ENCODE data around the gene ZFAND2B.

Gene ZFAND2B

GRCh38 chr2:219249203-219249980, 42.8 kb downstream of the ZFAND2B start:
- no peak overlapping the region for H3K4me3 ChIP-seq (ENCODE audit: insufficient read depth, low read length, poor library complexity, severe bottlenecking)
- peak overlapping the region; percentile 29; the same call in 1 of the 2 replicates for H3K9ac ChIP-seq (ENCODE audit: low read length)

GRCh38 chr2:219250049-219250781, 43.6 kb downstream of the ZFAND2B start:
- Histone ChIP-seq H3K27ac (ENCODE audit: low read depth, low read length) (peak overlapping the region; percentile 66), H3K4me3 (ENCODE audit: insufficient read depth, low read length, poor library complexity, severe bottlenecking) (no peak overlapping the region), H3K79me2 (ENCODE audit: insufficient read depth, low read length) (peaks cover 20% of the 10 kb centered on the region; the same call in 1 of the 2 replicates), H3K9me2 (replicated peaks; ENCODE audit: insufficient read depth, low read length) (no peaks in the 10 kb centered on the region), H3K27me3 (ENCODE audit: low read length) (no peaks in the 10 kb centered on the region), H3F3A (ENCODE audit: insufficient read depth) (peaks cover 8% of the 10 kb centered on the region), H4K20me1 (ENCODE audit: low read depth, low read length) (no peaks in the 10 kb centered on the region), H3K4me2 (ENCODE audit: low read depth, low read length, poor library complexity, severe bottlenecking) (peak overlapping the region; percentile 39), H3K36me3 (ENCODE audit: low read length) (no peaks in the 10 kb centered on the region), H3K9me3 (ENCODE audit: insufficient read depth, low read length) (no peaks in the 10 kb centered on the region), H2AFZ (ENCODE audit: low read depth, low read length, severe bottlenecking) (no peak overlapping the region), H3K9ac (ENCODE audit: low read length) (peak overlapping the region; percentile 29; the same call in 1 of the 2 replicates)
- TF ChIP-seq CTCF (IDR thresholded peaks at IDR 0.05; ENCODE audit: insufficient read depth, low read length, poor library complexity, severe bottlenecking) (no peak), EZH2phosphoT487 (conservative IDR thresholded peaks at IDR 0.05; ENCODE audit: low read length) (no peak)

More at GRCh38 chr2:219249203-219249980, 42.8 kb downstream of the ZFAND2B start:
- Histone ChIP-seq H3F3A (ENCODE audit: insufficient read depth) (peaks cover 4% of the 10 kb centered on the region), H3K9me3 (ENCODE audit: insufficient read depth, low read length) (no peaks in the 10 kb centered on the region), H3K4me2 (ENCODE audit: low read depth, low read length, poor library complexity, severe bottlenecking) (peak overlapping the region; percentile 39), H3K27ac (ENCODE audit: low read depth, low read length) (peak overlapping the region; percentile 66), H3K9me2 (replicated peaks; ENCODE audit: insufficient read depth, low read length) (no peaks in the 10 kb centered on the region), H3K79me2 (ENCODE audit: insufficient read depth, low read length) (peaks cover 20% of the 10 kb centered on the region; the same call in 1 of the 2 replicates), H3K27me3 (ENCODE audit: low read length) (no peaks in the 10 kb centered on the region), H3K36me3 (ENCODE audit: low read length) (no peaks in the 10 kb centered on the region), H2AFZ (ENCODE audit: low read depth, low read length, severe bottlenecking) (no peak overlapping the region), H4K20me1 (ENCODE audit: low read depth, low read length) (no peaks in the 10 kb centered on the region)
- TF ChIP-seq CTCF (IDR thresholded peaks at IDR 0.05; ENCODE audit: insufficient read depth, low read length, poor library complexity, severe bottlenecking) (no peak), EZH2phosphoT487 (conservative IDR thresholded peaks at IDR 0.05; ENCODE audit: low read length) (no peak)

- TF ChIP-seq CTCF (IDR thresholded peaks at IDR 0.05; ENCODE audit: insufficient read depth, low read length, poor library complexity, severe bottlenecking) (no peak), EZH2phosphoT487 (conservative IDR thresholded peaks at IDR 0.05; ENCODE audit: low read length) (no peak)
- Histone ChIP-seq H3K9ac (ENCODE audit: low read length) (no peak overlapping the region), H2AFZ (ENCODE audit: low read depth, low read length, severe bottlenecking) (no peak overlapping the region), H3K9me3 (ENCODE audit: insufficient read depth, low read length) (no peaks in the 10 kb centered on the region), H4K20me1 (ENCODE audit: low read depth, low read length) (no peaks in the 10 kb centered on the region), H3K4me2 (ENCODE audit: low read depth, low read length, poor library complexity, severe bottlenecking) (peak overlapping the region; percentile 70), H3K9me2 (replicated peaks; ENCODE audit: insufficient read depth, low read length) (no peaks in the 10 kb centered on the region), H3K4me3 (ENCODE audit: insufficient read depth, low read length, poor library complexity, severe bottlenecking) (no peak overlapping the region), H3K27ac (ENCODE audit: low read depth, low read length) (no peak overlapping the region), H3K36me3 (ENCODE audit: low read length) (no peaks in the 10 kb centered on the region), H3K27me3 (ENCODE audit: low read length) (no peaks in the 10 kb centered on the region), H3F3A (ENCODE audit: insufficient read depth) (peaks cover 8% of the 10 kb centered on the region), H3K79me2 (ENCODE audit: insufficient read depth, low read length) (peaks cover 20% of the 10 kb centered on the region; the same call in 1 of the 2 replicates)
Observed at GRCh38 chr2:219251656-219252055, 45.1 kb downstream of the ZFAND2B start.

All from SU-DHL-6 (cell line).